ENCODE results near the gene TIMELESS. TPM values are rescaled to one million over a fixed set of nuclear protein-coding genes. Genes with fewer than 3 reads are reported as not detected.
"Not testable (repeated sequence)": the region's sequence is repeated elsewhere in the genome, so short reads cannot be mapped to it uniquely, and the experiment has no call there.

The TIMELESS gene
- total RNA-seq, 4 donors from 2014 or later, result 2.1 to 19.4 (median 5.6) TPM

- no peaks in the 10 kb centered on the region for H3K9me3 ChIP-seq
- TF ChIP-seq, protein P1, sequence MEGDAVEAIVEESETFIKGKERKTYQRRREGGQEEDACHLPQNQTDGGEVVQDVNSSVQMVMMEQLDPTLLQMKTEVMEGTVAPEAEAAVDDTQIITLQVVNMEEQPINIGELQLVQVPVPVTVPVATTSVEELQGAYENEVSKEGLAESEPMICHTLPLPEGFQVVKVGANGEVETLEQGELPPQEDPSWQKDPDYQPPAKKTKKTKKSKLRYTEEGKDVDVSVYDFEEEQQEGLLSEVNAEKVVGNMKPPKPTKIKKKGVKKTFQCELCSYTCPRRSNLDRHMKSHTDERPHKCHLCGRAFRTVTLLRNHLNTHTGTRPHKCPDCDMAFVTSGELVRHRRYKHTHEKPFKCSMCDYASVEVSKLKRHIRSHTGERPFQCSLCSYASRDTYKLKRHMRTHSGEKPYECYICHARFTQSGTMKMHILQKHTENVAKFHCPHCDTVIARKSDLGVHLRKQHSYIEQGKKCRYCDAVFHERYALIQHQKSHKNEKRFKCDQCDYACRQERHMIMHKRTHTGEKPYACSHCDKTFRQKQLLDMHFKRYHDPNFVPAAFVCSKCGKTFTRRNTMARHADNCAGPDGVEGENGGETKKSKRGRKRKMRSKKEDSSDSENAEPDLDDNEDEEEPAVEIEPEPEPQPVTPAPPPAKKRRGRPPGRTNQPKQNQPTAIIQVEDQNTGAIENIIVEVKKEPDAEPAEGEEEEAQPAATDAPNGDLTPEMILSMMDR (IDR thresholded peaks at IDR 0.05), result no peak
- TF ChIP-seq POLR2A (IDR thresholded peaks at IDR 0.05), result no peak
- H3K4me3 ChIP-seq, result no peak overlapping the region
- intact Hi-C loops (cut with DNase I; ENCODE audit: low total_unique reads), result no loop called here
- DNase-seq, result no peak
- no peaks in the 10 kb centered on the region for H3K27me3 ChIP-seq
- no peak overlapping the region for H3K27ac ChIP-seq
- no peaks in the 10 kb centered on the region for H3K36me3 ChIP-seq
- no peaks in the 10 kb centered on the region for H3K4me1 ChIP-seq
Measured at GRCh38 chr12:56411781-56412639, 37.2 kb downstream of the TIMELESS start.

GRCh38 chr12:56410768-56411167, 38.5 kb downstream of the TIMELESS start:
- Histone ChIP-seq H3K9me3 (no peaks in the 10 kb centered on the region), H3K27me3 (no peaks in the 10 kb centered on the region), H3K4me1 (no peaks in the 10 kb centered on the region), H3K4me3 (no peak overlapping the region), H3K27ac (no peak overlapping the region), H3K36me3 (no peaks in the 10 kb centered on the region)
- intact Hi-C loops (cut with DNase I; ENCODE audit: low total_unique reads), result no loop called here
- TF ChIP-seq, protein P1 (IDR thresholded peaks at IDR 0.05), result no peak
- TF ChIP-seq POLR2A (IDR thresholded peaks at IDR 0.05), result no peak
- no peak for DNase-seq

DNA sequence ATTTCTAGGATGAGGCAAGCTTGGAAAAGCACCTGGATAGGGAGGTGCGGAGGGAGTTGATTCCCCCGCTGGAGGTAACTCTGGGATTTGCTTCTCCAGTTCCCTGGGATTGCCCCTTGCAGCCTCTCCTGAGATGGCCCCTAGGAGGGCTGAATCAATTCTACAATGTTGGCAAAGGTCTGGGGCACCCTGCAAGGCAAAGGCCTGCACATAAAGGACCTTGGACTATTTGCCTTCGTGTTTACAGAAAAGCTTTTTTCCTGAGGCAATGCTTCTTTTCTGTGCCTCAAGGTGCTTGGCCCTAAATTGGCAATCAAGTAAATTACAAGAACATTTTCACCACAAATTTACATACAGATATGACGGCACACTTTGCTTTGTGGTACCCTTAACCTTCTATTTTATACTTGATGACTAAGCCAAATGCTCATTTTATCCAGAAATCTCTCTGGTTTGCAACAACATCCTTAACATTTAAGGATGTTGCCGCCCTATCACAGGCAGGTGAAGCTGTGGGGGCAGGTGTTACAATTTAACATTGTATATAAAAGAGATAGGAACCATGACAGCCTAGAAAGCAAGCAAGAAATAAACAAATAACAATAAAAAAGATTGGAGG, 40.3 kb downstream of the TIMELESS start:
- intact Hi-C loops (cut with DNase I; ENCODE audit: low total_unique reads), result no loop called here
- Histone ChIP-seq H3K9me3 (no peaks in the 10 kb centered on the region), H3K4me3 (no peak overlapping the region), H3K36me3 (no peaks in the 10 kb centered on the region), H3K27me3 (no peaks in the 10 kb centered on the region), H3K4me1 (no peaks in the 10 kb centered on the region), H3K27ac (no peak overlapping the region)
- DNase-seq, result no peak
- TF ChIP-seq POLR2A (IDR thresholded peaks at IDR 0.05), result no peak
- TF ChIP-seq, protein P1 (IDR thresholded peaks at IDR 0.05), result no peak

GRCh38 chr12:56404227-56404626, 45.0 kb downstream of the TIMELESS start:
- H3K9me3 ChIP-seq; H3K27me3 ChIP-seq; H3K4me3 ChIP-seq; H3K27ac ChIP-seq; H3K36me3 ChIP-seq; H3K4me1 ChIP-seq; intact Hi-C loops (cut with DNase I; ENCODE audit: low total_unique reads); DNase-seq: not testable (repeated sequence)

GRCh38 chr12:56401612-56402011, 47.6 kb downstream of the TIMELESS start:
- H3K4me3 ChIP-seq; DNase-seq; H3K27ac ChIP-seq; H3K27me3 ChIP-seq; intact Hi-C loops (cut with DNase I; ENCODE audit: low total_unique reads); H3K4me1 ChIP-seq; H3K36me3 ChIP-seq; H3K9me3 ChIP-seq: not testable (repeated sequence)

DNA sequence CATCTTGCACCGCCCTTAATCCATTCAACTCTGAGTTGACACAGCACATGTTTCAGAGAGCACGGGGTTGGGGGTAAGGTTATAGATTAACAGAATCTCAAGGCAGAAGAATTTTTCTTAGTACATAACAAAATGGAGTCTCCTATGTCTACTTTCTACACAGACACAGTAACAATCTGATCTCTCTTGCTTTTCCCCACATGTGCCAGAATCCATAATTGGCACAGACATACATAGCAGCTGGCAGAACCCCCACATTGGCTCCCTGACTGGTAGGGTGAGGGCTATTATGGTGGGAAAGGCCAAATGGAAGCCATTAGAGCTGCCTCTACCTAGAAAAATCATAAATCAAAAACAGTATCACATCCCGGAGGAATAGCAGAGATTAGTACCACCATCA, 48.1 kb downstream of the TIMELESS start:
- DNase-seq; H3K4me1 ChIP-seq; H3K4me3 ChIP-seq; H3K9me3 ChIP-seq; H3K36me3 ChIP-seq; H3K27ac ChIP-seq; H3K27me3 ChIP-seq; intact Hi-C loops (cut with DNase I; ENCODE audit: low total_unique reads): not testable (repeated sequence)

GRCh38 chr12:56399466-56399865, 49.8 kb downstream of the TIMELESS start:
- H3K4me3 ChIP-seq, DNase-seq, H3K9me3 ChIP-seq, H3K27me3 ChIP-seq, H3K36me3 ChIP-seq, H3K4me1 ChIP-seq, H3K27ac ChIP-seq: not testable (repeated sequence)
- intact Hi-C loops (cut with DNase I; ENCODE audit: low total_unique reads), result loop anchor here (2.0 kb wide), 1 partner anchor 25 kb away; no protein-coding TSS in a partner anchor
